ENCODE data around the gene PRR12.

The PRR12 gene

GRCh38 chr19:49626226-49626625 is 35.2 kb downstream of the PRR12 start:
- Histone ChIP-seq H3K9me2 (replicated peaks; ENCODE audit: control insufficient read depth, low read length) (no peaks in the 10 kb centered on the region), H3K36me3 (ENCODE audit: control insufficient read depth, low read length) (peaks cover 27% of the 10 kb centered on the region), H3F3A (ENCODE audit: control insufficient read depth, insufficient read depth) (no peaks in the 10 kb centered on the region), H3K27ac (ENCODE audit: low read depth, low read length) (no peak overlapping the region), H3K4me2 (ENCODE audit: low read length) (no peak overlapping the region), H3K79me2 (ENCODE audit: control insufficient read depth, low read length) (no peaks in the 10 kb centered on the region), H3K4me1 (ENCODE audit: control insufficient read depth, low read length) (no peaks in the 10 kb centered on the region), H4K20me1 (ENCODE audit: control insufficient read depth, insufficient read depth, low read depth, low read length) (no peaks in the 10 kb centered on the region), H3K9me3 (ENCODE audit: control insufficient read depth, insufficient read depth, low read length) (no peaks in the 10 kb centered on the region), H3K4me3 (ENCODE audit: low read length) (no peak overlapping the region), H3K27me3 (ENCODE audit: control insufficient read depth, low read length) (no peaks in the 10 kb centered on the region)
- TF ChIP-seq, protein P1, sequence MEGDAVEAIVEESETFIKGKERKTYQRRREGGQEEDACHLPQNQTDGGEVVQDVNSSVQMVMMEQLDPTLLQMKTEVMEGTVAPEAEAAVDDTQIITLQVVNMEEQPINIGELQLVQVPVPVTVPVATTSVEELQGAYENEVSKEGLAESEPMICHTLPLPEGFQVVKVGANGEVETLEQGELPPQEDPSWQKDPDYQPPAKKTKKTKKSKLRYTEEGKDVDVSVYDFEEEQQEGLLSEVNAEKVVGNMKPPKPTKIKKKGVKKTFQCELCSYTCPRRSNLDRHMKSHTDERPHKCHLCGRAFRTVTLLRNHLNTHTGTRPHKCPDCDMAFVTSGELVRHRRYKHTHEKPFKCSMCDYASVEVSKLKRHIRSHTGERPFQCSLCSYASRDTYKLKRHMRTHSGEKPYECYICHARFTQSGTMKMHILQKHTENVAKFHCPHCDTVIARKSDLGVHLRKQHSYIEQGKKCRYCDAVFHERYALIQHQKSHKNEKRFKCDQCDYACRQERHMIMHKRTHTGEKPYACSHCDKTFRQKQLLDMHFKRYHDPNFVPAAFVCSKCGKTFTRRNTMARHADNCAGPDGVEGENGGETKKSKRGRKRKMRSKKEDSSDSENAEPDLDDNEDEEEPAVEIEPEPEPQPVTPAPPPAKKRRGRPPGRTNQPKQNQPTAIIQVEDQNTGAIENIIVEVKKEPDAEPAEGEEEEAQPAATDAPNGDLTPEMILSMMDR (IDR thresholded peaks at IDR 0.05; ENCODE audit: low read depth, low read length, poor library complexity, severe bottlenecking) = no peak
- TF ChIP-seq EZH2phosphoT487 (IDR thresholded peaks at IDR 0.05; ENCODE audit: borderline replicate concordance, low read length) = no peak

- H3K36me3 ChIP-seq (ENCODE audit: control insufficient read depth, low read length) = peaks cover 13% of the 10 kb centered on the region
- no peak overlapping the region for H3K4me2 ChIP-seq (ENCODE audit: low read length)
- H4K20me1 ChIP-seq (ENCODE audit: control insufficient read depth, insufficient read depth, low read depth, low read length) = no peaks in the 10 kb centered on the region
- no peaks in the 10 kb centered on the region for H3K27me3 ChIP-seq (ENCODE audit: control insufficient read depth, low read length)
- H3K9me3 ChIP-seq (ENCODE audit: control insufficient read depth, insufficient read depth, low read length) = no peaks in the 10 kb centered on the region
- TF ChIP-seq, protein P1 (IDR thresholded peaks at IDR 0.05; ENCODE audit: low read depth, low read length, poor library complexity, severe bottlenecking) = no peak
- no peak for TF ChIP-seq EZH2phosphoT487 (IDR thresholded peaks at IDR 0.05; ENCODE audit: borderline replicate concordance, low read length)
- no peaks in the 10 kb centered on the region for H3K9me2 ChIP-seq (replicated peaks; ENCODE audit: control insufficient read depth, low read length)
- H3K27ac ChIP-seq (ENCODE audit: low read depth, low read length) = no peak overlapping the region
- no peaks in the 10 kb centered on the region for H3F3A ChIP-seq (ENCODE audit: control insufficient read depth, insufficient read depth)
- no peaks in the 10 kb centered on the region for H3K79me2 ChIP-seq (ENCODE audit: control insufficient read depth, low read length)
- H3K4me1 ChIP-seq (ENCODE audit: control insufficient read depth, low read length) = no peaks in the 10 kb centered on the region
- H3K4me3 ChIP-seq (ENCODE audit: low read length) = no peak overlapping the region
Measured at GRCh38 chr19:49629659-49630058, 38.7 kb downstream of the PRR12 start.

GRCh38 chr19:49631014-49631588 is 40.1 kb downstream of the PRR12 start:
- TF ChIP-seq, protein P1 (IDR thresholded peaks at IDR 0.05; ENCODE audit: low read depth, low read length, poor library complexity, severe bottlenecking) = no peak
- TF ChIP-seq EZH2phosphoT487 (IDR thresholded peaks at IDR 0.05; ENCODE audit: borderline replicate concordance, low read length) = no peak
- no peak overlapping the region for H3K4me2 ChIP-seq (ENCODE audit: low read length)
- H3K9me3 ChIP-seq (ENCODE audit: control insufficient read depth, insufficient read depth, low read length) = no peaks in the 10 kb centered on the region
- H3K9me2 ChIP-seq (replicated peaks; ENCODE audit: control insufficient read depth, low read length) = no peaks in the 10 kb centered on the region
- H3K27me3 ChIP-seq (ENCODE audit: control insufficient read depth, low read length) = no peaks in the 10 kb centered on the region
- H4K20me1 ChIP-seq (ENCODE audit: control insufficient read depth, insufficient read depth, low read depth, low read length) = no peaks in the 10 kb centered on the region
- H3K79me2 ChIP-seq (ENCODE audit: control insufficient read depth, low read length) = no peaks in the 10 kb centered on the region
- no peak overlapping the region for H3K27ac ChIP-seq (ENCODE audit: low read depth, low read length)
- H3K36me3 ChIP-seq (ENCODE audit: control insufficient read depth, low read length) = peaks cover 5% of the 10 kb centered on the region; the same call in 1 of the 2 replicates
- H3K4me3 ChIP-seq (ENCODE audit: low read length) = no peak overlapping the region
- no peaks in the 10 kb centered on the region for H3F3A ChIP-seq (ENCODE audit: control insufficient read depth, insufficient read depth)
- H3K4me1 ChIP-seq (ENCODE audit: control insufficient read depth, low read length) = no peaks in the 10 kb centered on the region
